GM21447 (cell line): Measurements from ENCODE around the gene OGFRL1.
"Not testable (repeated sequence)": the region's sequence is repeated elsewhere in the genome, so short reads cannot be mapped to it uniquely, and the experiment has no call there.

Experiments
- ATAC-seq: cut with Tn5 transposase; IDR thresholded peaks from one replicate; pipeline ENCODE4 v1.9.1; 2021; ENCODE audit not compliant: unreplicated experiment

Gene OGFRL1

DNA sequence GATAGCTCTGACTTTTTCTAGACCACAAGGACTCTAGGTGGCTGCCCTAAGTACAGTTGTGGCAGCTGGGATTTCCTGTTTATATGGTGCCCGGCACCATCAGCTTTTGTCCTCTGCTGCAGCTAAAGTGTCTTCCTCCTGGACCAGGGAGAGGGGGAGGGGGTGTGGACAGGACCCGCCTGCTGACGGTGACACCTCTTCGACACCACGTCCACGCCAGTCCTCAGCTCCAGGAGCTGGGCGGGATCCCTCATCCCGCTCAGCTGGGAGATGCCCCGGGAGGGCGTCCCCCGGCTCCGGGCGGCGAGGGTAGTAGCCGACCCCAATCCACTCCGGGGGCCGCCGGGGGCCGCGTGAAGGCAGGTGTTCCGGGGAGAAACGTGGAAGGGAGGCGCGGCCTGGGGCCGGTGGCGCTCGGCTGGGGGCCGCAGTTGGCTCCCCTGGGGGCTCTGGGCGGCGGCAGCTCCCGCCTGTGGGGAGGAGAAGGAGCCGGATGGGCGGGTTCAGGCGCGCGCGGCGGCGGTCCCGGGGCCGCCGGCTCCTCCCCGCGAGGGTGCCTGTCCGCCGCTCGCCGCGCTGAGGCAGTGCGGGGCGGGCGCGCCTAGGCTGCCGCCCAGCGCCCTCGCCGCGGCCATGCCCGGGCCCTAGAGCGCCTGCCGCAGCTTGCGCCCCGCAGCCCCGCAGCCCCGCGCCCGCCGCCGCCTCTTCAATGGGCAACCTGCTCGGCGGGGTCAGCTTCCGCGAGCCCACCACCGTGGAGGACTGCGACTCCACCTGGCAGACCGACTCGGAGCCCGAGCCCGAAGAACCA is at the start of gene OGFRL1:
Gene OGFRL1, plus strand, starts transcription at position 584 of the 811 bp plus-strand sequence. Its CDS starts 126 bp downstream, at position 710.
- ATAC-seq: peak; percentile 77

DNA sequence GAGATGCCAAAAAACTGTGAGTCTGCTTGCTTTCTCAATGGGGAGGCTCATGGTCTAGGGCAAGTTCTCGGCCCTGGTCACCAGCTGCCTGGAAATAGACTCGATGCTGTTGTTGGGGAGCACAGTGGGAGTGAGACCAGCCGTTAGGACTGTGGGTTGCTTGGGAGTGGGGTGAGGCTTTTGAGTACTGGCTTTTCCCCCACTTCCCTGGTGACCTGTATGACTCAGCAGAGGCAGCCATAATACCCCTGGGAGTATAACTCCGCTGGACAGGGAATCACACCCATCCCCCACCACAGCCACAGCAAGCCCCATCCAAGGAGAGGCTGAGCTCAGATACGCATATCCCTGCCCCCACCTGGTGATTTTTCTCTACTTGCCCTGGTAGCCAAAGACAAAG is 48.9 kb upstream of the OGFRL1 start:
- ATAC-seq: no peak

DNA sequence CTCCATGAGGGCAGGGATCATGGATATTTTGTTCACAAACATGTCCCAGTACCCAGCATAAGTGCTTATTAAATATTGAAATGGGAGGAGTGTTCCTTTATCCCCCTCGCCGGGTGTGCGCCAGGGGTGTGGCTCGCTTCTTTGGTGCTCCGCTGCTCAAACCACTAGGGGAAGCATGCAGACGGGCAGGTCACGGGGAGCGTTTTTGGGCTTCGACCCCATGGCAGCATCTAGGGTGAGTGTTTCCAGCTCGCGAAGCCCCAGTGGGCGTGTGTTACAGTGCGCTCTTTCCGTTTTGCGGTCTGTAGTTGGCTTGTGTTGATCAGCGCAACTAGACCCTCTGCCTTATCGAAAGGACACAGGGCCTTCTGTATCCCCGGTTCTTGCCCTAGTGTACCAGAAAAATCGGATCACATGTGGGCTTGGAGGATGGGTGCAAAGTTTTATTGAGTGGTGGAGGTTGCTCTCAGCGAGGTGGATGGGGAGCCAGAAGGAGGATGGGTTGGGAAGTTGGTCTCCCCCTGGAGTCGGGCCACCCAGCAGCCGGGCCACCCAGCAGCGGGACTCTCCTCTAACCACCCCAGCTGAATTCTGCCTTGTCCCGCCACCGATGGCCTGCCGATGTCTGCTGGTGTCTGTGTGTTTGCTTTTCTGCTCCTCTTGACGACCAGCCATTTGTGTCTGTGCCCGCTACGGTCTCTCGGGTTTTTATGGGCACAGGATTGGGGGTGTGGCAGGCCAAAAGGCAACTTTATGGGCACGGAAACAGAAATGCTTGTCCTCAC is 43.2 kb upstream of the OGFRL1 start:
- ATAC-seq: no peak

DNA sequence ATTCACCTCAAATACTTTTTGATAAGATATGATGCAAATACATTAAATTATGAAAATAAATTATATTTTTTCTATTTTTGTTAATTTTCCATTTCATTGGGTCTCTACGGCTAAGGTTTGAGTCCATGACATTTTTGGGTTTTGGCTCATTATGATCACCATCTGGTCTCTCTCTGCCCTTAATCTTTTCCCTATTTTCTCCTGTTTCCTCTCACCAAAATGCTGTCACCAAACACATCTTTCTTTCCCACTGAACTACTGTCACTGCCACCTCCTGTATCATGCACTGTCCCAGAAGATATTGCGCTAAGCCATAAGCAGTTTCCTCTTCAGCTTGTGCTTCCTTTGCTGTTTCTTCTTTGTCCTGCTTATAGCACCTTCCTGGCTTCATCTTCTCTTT is 42.0 kb upstream of the OGFRL1 start:
- no peak for ATAC-seq

DNA sequence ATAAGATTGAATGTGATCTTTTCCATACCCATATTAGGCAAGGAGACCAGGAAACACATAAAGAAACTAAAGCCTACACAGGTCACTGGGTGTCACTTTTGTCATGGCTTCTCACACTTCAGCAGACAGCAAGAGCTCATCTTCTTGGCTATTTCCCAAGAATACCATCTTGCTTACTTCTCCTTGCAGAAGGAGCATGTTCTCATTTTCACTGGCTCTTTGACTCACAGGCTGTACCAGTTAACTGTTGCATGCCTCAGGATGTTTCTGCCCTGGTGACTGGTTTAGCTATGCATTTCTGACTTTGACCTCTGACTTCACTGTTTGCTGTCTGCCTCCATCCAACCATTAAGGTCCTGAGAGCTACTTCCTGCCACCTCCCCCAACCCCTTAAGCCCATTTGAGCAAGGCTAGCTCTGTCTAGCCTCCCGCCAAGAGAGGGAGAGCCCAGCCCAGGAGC is 40.3 kb upstream of the OGFRL1 start:
- peak; percentile 91 for ATAC-seq

DNA sequence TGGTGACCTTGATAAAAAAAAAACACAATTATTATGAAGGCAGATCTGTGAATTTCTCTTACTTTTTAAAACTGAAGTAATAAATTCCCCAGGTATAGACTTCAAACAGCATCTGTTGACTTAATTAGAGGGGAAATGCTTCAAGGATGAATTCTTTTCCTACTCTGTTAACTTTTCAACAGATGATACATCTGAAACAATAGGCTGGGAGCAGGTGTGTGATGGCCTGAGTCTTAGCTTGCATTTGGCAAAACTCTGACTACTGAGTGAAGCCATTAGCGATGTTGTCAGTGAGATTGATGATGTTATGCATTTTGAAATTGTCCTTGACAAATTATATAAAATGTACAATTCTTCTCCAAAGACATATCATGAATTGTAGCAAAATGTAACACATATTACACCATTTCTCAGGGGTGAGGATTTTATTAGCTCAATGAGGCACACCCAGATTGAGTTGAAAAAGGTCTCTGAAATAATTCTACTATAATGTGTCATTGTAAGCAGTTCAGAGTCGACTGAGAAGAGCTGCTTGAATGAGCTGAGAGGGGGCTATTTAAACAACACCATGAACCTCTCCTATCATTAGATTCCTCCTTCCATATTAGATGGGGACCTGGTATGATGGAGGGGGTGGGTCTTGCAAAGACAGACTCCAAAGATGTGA is 39.6 kb upstream of the OGFRL1 start:
- no peak for ATAC-seq

DNA sequence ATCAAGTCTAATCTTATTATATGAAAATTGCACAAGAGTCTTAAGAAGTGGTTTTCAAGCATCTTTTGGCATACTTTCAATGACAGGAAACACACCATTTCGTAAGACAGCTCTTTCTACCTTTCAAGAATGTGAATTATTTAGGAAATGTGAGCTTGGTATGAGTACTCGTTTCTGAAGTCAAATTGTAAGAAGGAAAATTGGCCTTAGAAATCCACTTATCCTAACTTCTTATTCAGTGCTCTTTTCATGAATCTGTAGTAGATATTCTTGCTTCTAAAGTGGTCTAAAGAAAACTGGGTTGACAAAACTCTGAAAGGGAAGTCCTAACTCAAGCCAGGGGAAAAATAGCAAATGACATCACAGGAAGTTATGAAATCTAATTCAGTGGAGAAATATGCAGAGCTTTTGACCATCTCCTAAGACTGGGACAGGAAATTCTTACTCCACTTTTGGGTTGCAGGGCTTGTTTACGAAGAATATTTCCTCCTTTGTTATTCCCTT is 38.5 kb upstream of the OGFRL1 start:
- no peak for ATAC-seq

DNA sequence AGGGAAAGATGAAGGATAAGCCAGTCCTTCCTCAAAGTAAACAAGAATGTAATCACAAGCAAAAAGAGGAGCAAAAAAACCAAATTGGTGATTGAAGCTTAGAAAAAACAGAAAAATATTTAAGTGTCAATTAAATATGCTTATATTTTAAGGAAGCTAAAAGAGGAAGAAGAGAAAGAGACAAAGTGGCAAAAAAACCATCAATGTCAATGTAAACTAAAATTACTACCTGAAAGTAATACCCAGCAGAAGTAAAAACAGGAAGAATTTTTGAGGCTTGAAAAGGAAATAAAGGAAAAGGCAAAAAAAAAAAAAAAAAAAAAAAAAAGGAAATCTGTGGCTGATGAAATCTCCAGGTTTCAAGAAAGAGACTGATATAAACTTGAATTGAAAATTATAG is 36.2 kb upstream of the OGFRL1 start:
- no peak for ATAC-seq

DNA sequence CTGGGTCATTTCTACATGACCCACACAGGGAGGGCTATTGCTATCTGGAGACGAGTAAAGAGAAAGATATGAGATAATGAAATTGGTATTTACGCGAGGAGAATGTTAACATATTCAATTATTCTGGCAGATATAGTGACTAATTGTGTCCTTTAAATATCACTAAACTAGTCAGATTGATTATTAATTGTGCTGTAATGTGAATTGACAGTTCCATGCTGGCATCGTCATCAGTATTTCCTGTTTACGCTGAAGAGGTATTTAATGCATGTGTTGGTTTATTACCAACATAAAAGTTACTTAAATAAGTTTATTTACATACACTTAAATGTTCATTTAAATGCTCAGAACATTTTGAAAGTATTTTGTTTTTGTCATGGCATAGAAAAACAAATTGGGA is 35.7 kb upstream of the OGFRL1 start:
- ATAC-seq: no peak

DNA sequence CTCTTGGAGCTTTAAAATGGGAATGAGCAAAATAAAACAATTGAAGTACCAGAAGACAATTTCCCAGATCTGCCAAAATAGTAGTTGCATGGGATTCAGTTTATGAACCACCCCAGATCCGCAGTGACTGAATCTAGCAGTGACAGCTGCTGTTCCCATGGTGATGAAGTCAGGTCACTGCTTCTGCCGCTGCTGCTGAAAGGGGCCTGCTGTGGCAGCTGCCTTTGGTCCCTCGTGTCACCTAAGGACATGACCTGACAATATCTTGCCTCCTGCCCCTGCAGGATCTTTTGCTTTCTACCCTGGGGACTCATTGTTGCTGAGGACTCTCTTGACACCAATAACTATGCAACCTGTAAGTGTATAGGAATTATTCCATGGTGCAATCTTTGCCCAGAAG is 34.3 kb upstream of the OGFRL1 start:
- no peak for ATAC-seq

DNA sequence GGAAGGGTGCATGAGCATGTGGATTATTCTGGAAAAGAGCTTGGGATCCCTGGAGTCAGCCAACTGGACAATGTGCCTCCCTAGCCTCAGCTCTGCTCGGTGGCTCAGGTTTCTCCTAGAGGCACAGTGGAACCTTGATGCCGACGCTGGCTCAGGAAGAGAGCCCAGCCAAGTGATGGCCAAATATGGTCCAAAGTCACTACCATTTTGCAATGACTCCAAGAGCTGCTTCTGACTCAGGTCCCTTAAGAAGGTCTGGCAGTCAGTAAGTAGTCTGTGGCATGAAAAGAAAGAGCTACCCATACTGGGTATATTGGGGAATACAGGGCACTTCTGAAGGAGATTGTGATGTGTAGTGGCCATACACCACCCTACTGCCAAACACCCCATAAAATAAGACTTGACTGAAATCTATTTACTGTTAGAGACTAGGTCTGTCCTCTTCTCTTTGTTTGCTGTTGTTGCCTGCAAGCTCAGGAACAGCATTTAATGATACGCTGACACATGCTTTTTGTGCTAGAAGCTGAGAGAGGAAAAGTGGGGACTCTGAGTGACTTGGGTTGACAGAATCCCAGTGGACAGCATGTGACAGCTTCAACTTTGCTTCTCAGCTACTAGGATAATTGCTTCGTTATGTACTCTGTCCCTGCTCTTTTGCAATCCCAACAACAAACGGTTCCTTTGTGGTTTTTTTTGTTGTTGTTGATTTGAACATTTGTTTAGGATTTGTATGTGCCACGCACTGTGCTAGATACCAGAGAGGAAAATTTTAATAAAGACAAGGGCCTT is 30.3 kb upstream of the OGFRL1 start:
- ATAC-seq: no peak

DNA sequence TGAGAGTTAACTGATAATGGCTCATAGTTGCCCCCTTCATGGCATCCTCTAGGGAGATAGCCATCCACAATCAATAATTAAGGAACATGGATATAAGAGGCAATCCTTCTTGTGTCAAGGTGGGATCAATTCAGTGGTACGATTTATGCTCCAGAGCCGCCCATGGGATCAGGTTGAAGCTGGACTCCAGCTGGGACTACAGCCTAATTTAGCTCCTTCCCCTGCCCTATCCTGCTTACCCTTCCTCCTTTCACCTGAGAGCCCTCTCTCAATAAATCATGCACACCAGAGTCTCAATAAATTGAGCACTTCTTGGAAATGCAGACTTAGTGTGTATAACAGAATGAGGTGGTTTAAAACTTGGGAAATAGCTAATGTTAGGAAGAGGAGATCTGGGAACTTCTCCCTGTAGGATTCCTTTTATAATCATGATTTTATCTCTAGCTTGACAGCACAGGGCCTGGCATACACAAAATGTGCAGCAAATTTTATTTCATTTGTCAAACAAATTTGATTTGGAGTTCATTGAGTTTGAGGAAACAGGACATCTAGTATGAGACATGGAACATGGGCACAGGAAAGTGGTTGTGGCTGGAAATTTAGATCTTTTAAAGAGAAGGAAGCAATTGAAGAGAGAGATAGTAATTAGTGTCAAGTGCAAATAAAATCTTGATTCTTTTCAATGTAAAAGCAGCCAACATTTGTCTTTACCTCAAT is 28.6 kb upstream of the OGFRL1 start:
- no peak for ATAC-seq

DNA sequence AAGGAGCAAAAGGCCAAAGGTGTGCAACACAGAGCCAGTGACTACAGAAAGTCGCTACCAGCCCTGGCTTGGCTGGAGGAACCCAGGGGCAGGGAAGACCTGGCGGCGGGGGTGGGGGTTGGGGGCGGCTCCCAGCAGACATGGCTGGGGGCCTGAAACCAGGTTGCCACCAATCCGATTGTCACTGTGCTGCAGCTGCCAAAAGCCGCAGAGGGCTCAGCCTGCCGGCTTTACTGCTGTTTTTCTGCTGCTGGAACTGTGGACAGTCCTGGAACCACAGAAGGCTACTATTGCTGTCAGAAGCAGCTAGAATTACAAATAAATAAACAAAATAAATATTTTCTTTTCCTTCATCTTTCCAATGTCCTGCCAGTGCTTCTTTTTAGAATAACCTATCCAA is 25.7 kb upstream of the OGFRL1 start:
- no peak for ATAC-seq

DNA sequence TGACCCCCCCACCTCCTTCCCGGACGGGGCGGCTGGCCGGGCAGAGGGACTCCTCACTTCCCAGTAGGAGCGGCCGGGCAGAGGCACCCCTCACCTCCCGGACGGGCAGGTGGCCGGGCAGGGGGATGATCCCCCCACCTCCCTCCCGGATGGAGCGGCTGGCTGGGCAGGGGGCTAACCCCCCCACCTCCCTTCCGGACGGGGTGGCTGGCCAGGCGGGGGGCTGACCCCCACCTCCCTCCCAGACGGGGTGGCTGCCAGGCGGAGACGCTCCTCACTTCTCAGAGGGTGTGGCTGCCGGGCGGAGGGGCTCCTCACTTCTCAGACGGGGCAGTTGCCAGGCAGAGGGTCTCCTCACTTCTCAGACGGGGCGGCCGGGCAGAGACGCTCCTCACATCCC is 22.2 kb upstream of the OGFRL1 start:
- not testable (repeated sequence) for ATAC-seq

DNA sequence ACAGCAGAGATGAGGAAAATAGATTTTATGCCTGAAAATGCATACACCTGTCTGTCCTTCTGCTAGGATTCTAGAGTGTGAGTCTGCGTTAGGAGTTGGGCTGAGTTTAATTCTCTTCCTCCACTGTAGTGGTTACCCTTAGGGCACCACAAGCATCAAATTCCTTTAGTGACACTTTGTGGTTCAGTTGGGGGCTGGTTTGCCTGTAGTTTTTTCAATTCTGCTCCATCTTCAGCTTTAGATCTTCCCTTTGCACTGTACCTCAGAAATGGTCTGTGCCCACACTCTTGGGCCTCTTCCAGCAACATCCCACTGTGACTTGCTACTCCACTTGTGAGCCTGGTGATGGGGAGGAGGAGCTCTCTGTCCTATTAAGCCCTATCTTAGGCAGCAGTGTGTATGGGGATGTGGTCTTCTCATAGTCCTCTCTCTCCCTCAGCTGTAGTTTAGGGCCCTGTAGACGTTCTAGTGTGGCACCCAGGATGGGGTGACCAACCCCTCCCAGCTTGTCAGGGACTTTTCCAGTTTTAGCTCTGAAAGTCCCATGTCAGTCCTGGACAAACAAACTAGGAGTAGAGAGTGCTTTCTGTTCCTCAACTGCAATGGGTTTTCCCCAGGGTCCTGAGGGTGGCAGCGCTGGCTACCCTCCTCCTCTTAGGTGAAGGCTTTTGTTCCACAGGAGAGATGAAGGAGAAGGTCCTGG is 19.7 kb upstream of the OGFRL1 start:
- ATAC-seq: peak; percentile 79

DNA sequence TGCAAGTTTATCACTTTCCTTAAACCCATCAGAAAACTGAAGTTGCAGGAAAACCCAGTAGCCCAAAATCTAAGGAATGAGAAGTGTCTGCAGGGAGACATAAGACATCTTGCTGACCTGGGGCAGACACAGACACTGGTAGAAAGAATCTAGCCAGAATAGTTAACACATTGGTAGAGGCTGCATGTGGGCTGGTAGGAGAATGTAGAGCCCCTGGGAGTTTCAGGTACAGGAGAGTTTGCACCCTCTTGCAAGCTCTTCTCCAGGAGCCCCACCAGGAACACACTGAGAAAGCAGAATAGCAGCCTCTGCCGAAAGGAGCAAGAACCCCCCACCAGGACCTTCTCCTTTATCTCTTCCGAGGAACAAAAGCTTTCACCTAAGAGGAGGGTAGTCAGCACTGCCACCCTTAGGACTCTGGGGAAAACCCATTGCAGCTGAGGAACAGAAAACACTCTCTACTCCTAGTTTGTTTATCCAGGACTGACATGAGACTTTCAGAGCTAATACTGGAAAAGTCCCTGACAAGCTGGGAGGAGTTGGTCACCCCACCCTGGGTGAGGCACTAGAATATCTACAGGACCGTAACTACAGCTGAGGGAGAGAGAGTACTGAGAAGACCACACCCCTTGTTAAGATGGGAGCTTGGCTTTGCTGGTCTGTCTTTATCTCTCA is 10.5 kb upstream of the OGFRL1 start:
- no peak for ATAC-seq

DNA sequence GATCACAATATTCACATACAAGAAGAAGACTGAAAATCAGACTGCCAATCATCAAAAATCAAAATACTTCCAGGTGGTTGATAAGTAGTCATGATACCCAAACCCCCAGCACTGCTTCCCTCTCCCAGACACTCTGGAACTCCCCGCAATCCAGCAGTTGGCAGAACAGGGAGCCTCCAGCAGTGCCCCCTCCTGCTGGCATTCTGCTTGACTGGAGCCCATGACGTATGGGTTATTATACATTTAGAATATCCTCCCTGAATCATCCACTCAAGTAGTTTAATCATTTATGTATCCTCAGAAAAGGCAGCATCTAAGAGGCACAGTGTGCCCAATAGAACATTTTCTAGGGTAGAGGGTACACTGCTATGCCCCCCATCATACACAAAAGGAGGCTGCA is 9.3 kb upstream of the OGFRL1 start:
- no peak for ATAC-seq

DNA sequence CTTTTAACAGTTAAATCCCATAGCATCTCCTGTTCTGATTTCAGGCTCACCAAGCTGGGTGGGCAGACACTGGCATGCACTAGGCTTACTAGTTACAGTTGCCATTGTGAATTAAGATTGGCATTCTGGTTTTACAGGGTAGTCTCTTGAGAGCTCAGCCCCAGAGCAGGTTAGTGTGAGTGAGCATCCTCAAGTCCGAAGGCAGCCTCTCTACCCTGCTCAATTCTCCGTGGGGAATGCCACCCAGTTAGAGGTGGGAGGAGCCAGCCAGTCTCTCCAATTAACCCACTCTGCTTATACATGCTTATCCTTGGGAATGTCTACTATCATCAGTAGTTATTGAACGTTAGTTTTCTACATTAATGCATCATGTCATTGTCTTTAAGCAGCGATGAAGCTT is 8.9 kb upstream of the OGFRL1 start:
- ATAC-seq: no peak

DNA sequence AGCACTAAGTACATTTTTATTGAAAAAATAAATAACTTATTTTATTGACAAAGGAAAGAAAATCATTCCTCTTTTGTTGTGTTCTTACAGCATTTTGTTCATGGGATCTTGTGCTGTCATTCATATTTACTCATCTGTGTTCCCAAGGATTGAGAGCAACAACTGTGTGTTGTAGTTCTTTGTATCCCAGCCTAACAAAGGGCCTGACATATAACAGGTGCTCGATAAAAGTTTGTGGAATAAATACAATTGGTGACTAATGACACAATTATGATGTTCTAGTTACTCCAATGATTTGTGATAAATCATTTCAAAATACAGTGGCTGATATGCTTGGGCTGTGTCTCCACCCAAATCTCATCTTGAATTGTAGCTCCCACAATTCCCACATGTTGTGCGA is 7.9 kb upstream of the OGFRL1 start:
- no peak for ATAC-seq
